ENCODE measurements around the gene SLC9A5. TPM values are rescaled to one million over a fixed set of nuclear protein-coding genes. Genes with fewer than 3 reads are reported as not detected.

SLC9A5 gene
- total and polyA plus RNA-seq, 9 of the 15 experiments (the other 6 are each of a cell fraction or from before 2014, with no cell fraction given), result 0.06 to 3.1 (median 1.2) TPM

DNA sequence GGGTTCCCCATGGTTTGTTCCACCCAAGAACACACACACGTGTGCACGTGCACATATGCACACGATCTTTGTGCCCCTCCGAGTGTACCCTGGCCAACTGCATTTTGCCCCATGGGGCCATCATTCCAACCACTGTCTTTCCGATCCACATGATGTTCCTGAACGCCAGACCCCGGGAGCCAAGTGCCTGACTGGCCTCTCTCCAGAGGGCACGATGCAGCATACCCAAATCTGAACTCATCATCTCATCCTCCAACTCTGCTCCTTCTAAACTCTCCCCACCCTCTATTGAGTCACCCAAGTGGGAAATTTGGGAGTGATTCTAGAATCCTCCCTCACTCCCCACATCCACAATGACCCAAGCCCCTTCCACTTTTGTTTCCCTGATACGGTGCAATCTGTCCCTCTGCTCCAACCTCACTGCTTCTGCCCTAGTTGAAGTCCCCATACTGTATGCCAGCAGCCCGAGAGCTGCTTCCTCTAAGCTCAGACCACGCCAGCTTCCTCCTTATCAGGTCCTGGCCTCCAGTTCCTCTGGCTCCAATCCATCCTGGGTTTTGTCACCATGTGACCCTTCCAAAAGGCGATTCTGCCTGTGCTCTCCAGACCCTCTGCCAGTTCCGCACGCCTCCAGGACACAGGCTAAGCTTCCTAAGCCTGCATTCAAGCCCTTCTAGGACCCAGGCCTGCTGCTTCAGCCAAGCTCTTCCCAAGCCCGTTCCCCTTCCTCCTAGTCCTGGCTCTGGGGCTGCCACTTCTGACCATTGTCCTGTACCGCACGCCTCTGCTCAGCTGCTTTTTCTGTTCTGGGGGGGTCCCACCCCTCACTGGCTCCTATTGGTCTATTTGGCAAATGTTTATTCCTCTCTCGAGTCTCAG is 31.9 kb upstream of the SLC9A5 start (continued):
- TF ChIP-seq, protein P1, sequence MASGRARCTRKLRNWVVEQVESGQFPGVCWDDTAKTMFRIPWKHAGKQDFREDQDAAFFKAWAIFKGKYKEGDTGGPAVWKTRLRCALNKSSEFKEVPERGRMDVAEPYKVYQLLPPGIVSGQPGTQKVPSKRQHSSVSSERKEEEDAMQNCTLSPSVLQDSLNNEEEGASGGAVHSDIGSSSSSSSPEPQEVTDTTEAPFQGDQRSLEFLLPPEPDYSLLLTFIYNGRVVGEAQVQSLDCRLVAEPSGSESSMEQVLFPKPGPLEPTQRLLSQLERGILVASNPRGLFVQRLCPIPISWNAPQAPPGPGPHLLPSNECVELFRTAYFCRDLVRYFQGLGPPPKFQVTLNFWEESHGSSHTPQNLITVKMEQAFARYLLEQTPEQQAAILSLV (tag; IDR thresholded peaks at IDR 0.05), result no peak
- TF ChIP-seq BRF1 (IDR thresholded peaks at IDR 0.05; ENCODE audit: borderline replicate concordance, extremely low read depth, insufficient read length) (no peak), KLF16 (IDR thresholded peaks at IDR 0.05) (no peak), TOE1 (IDR thresholded peaks at IDR 0.05; ENCODE audit: borderline replicate concordance) (peak; percentile 71; the same call in 1 of the 2 replicates), TOE1 (CRISPR knock-in tag; IDR thresholded peaks at IDR 0.05; ENCODE audit: borderline replicate concordance, low read depth) (no peak), BDP1 (IDR thresholded peaks at IDR 0.05; ENCODE audit: insufficient read depth, insufficient read length) (no peak), SMARCA5 (IDR thresholded peaks at IDR 0.05) (no peak), PHF20 (IDR thresholded peaks at IDR 0.05; ENCODE audit: partially characterized antibody) (no peak)

DNA sequence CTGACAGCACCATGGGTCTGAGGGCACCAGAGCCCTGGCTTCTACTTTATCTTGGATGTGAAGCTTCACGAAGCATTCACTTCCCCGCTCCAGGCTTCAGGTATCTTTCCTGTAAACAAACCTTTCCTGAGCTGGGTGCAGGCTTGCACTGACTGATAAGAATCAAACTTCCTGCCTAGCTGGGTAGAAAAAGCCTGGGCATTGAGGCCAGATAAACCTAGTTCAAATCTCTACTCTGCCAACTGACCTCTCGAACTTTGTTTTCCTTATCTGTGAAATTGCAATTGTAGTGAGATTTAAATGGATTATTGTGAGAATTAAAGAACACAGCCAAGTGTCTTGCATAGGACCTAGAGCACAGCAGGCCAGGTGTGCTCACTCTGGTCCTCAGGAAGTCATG is 24.8 kb upstream of the SLC9A5 start:
- peak; percentile 23 for FAIRE-seq
- intact Hi-C loops (cut with micrococcal nuclease) (no loop called here), in situ Hi-C loops (cut with MboI) (no loop called here)
- Histone ChIP-seq H3K4me1 (replicated peaks in 1 of 2; ENCODE audit: control insufficient read depth in 2 of 2, insufficient read depth in 2 of 2, low read length in 2 of 2) (peaks cover 18 to 20% of the 10 kb centered on the region in 2 experiments), H3K9me3 (replicated peaks; ENCODE audit: control insufficient read depth, insufficient read depth, low read depth, low read length) (no peaks in the 10 kb centered on the region), H2AFZ (ENCODE audit: low read depth, low read length) (no peak overlapping the region), H3K9me1 (ENCODE audit: control insufficient read depth, insufficient read depth, low read length) (no peaks in the 10 kb centered on the region), H3K4me2 (ENCODE audit: insufficient read depth, low read length) (no peak overlapping the region), H3K9ac (ENCODE audit: insufficient read depth in 1 of 2, low read depth in 2 of 2, low read length in 2 of 2) (0 out of 4 replicates have a peak overlapping the region, but pooled peaks of 1 of the 2 experiments have one; percentile 5), H3K79me2 (ENCODE audit: control insufficient read depth, insufficient read depth, low read length) (peaks cover 21% of the 10 kb centered on the region), H3K27ac (ENCODE audit: extremely low read depth, low read depth, low read length) (no peak overlapping the region), H3K36me3 (ENCODE audit: control insufficient read depth, insufficient read depth, low read length) (peaks cover 20% of the 10 kb centered on the region; the same call in 2 of the 3 replicates), H3K4me3 (no peak overlapping the region), H4K20me1 (replicated peaks; ENCODE audit: control insufficient read depth, insufficient read depth, low read length) (no peaks in the 10 kb centered on the region), H3K27me3 (ENCODE audit: control insufficient read depth in 2 of 2, insufficient read depth in 2 of 2, low read length in 2 of 2) (no peaks in the 10 kb centered on the region)
- CTCF ChIA-PET (ENCODE audit: low intra/inter-chr PET ratio), result no interaction called here
- no peak for DNase-seq (ENCODE audit: extremely low read depth in 1 of 4, low spot score in 3 of 4)
- WGBS (ENCODE audit: insufficient coverage, low coverage, missing lambda C conversion rate), result 5% methylated on average over 3 of the region's 3 CpGs
- no peak for TF ChIP-seq PHF20 (IDR thresholded peaks at IDR 0.05; ENCODE audit: partially characterized antibody)
- no TSS peak for BruUV-seq (replicated peaks)
- no peak for ATAC-seq
- POLR2A ChIA-PET, result interaction anchor here (0.7 to 2.1 kb wide), 6 partner anchors 7 to 21 kb away, joined by 3 to 8 read pairs (median 4); no protein-coding TSS in a partner anchor

Data from K562 (cell line).